Keratinocyte (primary cell): ENCODE data around the gene POU4F2.

Experiments used
- EZH2 ChIP-seq: IDR thresholded peaks from one replicate; pipeline ENCODE4 v1.6.1; 2012; ENCODE audit warnings: inconsistent platforms, mild to moderate bottlenecking, low read length, moderate library complexity
- TF ChIP-seq, protein P1 (sequence below), 3 experiments: IDR thresholded peaks in 1 of 3; conservative IDR thresholded peaks in 1 of 3; optimal IDR thresholded peaks in 1 of 3; 2 replicates in 2 of 3; 3 replicates in 1 of 3; pipeline versions ENCODE3 to v1.5.1; 2011; ENCODE audit warnings: low read length in 3 of 3, mild to moderate bottlenecking in 3 of 3, moderate library complexity in 2 of 3, control low read depth in 1 of 3, inconsistent platforms in 1 of 3; ENCODE audit not compliant: insufficient read depth in 2 of 3; ENCODE audit errors: extremely low read depth in 1 of 3

DNA sequence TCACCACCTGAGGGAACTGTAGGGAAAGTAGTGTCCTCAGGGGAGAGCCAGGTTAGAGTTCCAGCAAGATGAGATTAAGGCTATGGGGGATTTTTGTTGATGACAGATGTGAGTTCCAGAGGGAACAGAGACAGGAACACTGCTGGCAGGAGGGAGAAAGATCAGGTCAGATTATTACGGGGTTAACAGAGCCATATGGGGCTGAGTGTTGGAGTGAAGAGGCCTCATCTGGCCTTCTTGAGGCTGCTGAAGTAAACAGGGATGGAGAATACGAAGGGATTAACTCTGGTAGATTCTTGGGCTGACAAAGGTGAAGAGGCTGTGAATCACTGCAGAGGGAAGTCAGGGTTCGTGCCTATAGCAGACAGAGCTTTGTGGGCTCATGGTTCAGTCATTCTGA lies 47.9 kb upstream of the POU4F2 start:
- TF ChIP-seq, protein P1, sequence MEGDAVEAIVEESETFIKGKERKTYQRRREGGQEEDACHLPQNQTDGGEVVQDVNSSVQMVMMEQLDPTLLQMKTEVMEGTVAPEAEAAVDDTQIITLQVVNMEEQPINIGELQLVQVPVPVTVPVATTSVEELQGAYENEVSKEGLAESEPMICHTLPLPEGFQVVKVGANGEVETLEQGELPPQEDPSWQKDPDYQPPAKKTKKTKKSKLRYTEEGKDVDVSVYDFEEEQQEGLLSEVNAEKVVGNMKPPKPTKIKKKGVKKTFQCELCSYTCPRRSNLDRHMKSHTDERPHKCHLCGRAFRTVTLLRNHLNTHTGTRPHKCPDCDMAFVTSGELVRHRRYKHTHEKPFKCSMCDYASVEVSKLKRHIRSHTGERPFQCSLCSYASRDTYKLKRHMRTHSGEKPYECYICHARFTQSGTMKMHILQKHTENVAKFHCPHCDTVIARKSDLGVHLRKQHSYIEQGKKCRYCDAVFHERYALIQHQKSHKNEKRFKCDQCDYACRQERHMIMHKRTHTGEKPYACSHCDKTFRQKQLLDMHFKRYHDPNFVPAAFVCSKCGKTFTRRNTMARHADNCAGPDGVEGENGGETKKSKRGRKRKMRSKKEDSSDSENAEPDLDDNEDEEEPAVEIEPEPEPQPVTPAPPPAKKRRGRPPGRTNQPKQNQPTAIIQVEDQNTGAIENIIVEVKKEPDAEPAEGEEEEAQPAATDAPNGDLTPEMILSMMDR (optimal IDR thresholded peaks at IDR 0.05 in 1 of 3, IDR thresholded peaks at IDR 0.05 in 1 of 3, conservative IDR thresholded peaks at IDR 0.05 in 1 of 3; ENCODE audit: extremely low read depth in 1 of 3, insufficient read depth in 2 of 3, low read length in 3 of 3) = no peak
- no peak for TF ChIP-seq EZH2
